RWPE2 (cell line): ENCODE data around the gene FHIT.

Source experiments
- ATAC-seq: fragments of 200-7000 bp; cut with Tn5 transposase; 3 replicates; pipeline ENCODE4 v1.9.1; 2021; ENCODE audit warnings: low read depth
- DNase-seq: peaks from one replicate; pipeline ENCODE4 v3.0.0-alpha.2; 2020; ENCODE audit warnings: low spot score
- H3K27ac ChIP-seq: fragments of 450-650 bp; 2 replicates; pipeline ENCODE4 v1.5.1; 2017; ENCODE audit warnings: mild to moderate bottlenecking; ENCODE audit not compliant: poor library complexity, severe bottlenecking
- H3K27me3 ChIP-seq: fragments of 250-450 bp; sonication (Bioruptor Pico); 2 replicates; pipeline ENCODE4 v1.5.1; 2021; ENCODE audit warnings: mild to moderate bottlenecking, moderate library complexity; ENCODE audit not compliant: insufficient read depth, poor library complexity, severe bottlenecking
- H3K36me3 ChIP-seq: fragments of 250-450 bp; sonication (Bioruptor Pico); 2 replicates; pipeline ENCODE4 v1.5.1; 2020; ENCODE audit warnings: low read depth, mild to moderate bottlenecking, moderate library complexity
- H3K4me1 ChIP-seq: fragments of 250-450 bp; sonication (Bioruptor Pico); 2 replicates; pipeline ENCODE4 v1.5.1; 2021; ENCODE audit warnings: mild to moderate bottlenecking, moderate library complexity; ENCODE audit not compliant: insufficient read depth, poor library complexity, severe bottlenecking
- H3K4me3 ChIP-seq: fragments of 250-450 bp; sonication (Bioruptor Pico); 2 replicates; pipeline ENCODE4 v1.5.1; 2021; ENCODE audit warnings: mild to moderate bottlenecking, moderate library complexity; ENCODE audit not compliant: severe bottlenecking
- H3K9me3 ChIP-seq: fragments of 250-450 bp; sonication (Bioruptor Pico); 2 replicates; pipeline ENCODE4 v1.5.1; 2021; ENCODE audit warnings: mild to moderate bottlenecking, moderate library complexity; ENCODE audit not compliant: severe bottlenecking
- TF ChIP-seq, protein P1 (sequence below): fragments of 450-650 bp; IDR thresholded peaks from one replicate; pipeline ENCODE4 v1.5.1; 2017; ENCODE audit warnings: mild to moderate bottlenecking, moderate library complexity; ENCODE audit not compliant: poor library complexity, severe bottlenecking

The FHIT gene

DNA sequence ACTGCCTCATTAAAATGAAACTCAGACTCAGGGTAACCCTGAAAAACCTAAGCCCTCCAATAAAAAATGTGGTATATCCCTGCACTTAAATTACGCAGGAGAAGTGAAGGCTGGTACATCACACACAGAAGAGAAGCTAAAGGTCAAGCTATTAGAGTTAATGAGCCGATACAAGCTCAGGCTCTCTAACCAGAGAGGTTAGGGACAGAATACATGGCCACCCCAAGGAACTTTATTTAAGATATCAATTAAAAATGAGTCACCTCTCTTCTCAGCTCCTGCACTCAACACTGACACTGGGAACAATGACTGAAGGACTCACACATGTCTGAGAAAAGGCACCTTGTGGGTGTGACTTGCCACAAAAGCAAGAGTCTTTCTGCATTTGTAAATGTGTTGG, 1400.8 kb downstream of the FHIT start:
- Histone ChIP-seq H3K27me3 (no peaks in the 10 kb centered on the region), H3K4me3 (no peak overlapping the region)

DNA sequence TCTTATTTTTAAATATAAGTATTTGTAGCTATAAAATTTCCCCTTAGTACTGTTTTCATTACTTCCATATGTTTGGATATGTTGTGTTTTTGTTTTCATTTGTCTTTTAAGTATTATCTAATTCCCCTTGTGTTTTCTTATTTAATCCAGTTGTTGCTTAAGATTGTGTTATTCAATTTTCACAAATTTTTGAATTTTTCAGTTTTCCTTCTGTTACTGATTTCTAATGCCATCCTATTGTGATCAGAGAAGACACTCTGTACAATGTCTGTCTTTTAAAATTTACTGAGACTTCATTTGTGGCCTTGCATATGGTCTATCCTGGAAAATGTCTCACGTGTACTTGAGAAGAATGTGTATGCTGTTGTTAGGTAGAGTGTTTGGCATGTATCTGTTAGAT, 1405.9 kb downstream of the FHIT start:
- DNase-seq (no peak), ATAC-seq (no peak)
- H3K36me3 ChIP-seq, result no peaks in the 10 kb centered on the region
- no peaks in the 10 kb centered on the region for H3K27me3 ChIP-seq
- no peak overlapping the region for H3K4me3 ChIP-seq
- no peak overlapping the region for H3K27ac ChIP-seq
- no peaks in the 10 kb centered on the region for H3K9me3 ChIP-seq
- TF ChIP-seq, protein P1, sequence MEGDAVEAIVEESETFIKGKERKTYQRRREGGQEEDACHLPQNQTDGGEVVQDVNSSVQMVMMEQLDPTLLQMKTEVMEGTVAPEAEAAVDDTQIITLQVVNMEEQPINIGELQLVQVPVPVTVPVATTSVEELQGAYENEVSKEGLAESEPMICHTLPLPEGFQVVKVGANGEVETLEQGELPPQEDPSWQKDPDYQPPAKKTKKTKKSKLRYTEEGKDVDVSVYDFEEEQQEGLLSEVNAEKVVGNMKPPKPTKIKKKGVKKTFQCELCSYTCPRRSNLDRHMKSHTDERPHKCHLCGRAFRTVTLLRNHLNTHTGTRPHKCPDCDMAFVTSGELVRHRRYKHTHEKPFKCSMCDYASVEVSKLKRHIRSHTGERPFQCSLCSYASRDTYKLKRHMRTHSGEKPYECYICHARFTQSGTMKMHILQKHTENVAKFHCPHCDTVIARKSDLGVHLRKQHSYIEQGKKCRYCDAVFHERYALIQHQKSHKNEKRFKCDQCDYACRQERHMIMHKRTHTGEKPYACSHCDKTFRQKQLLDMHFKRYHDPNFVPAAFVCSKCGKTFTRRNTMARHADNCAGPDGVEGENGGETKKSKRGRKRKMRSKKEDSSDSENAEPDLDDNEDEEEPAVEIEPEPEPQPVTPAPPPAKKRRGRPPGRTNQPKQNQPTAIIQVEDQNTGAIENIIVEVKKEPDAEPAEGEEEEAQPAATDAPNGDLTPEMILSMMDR, result no peak
- no peaks in the 10 kb centered on the region for H3K4me1 ChIP-seq

More for the DNA sequence above, 1400.8 kb downstream of the FHIT start:
- TF ChIP-seq, protein P1, result no peak
- Histone ChIP-seq H3K27ac (no peak overlapping the region), H3K36me3 (no peaks in the 10 kb centered on the region), H3K9me3 (no peaks in the 10 kb centered on the region), H3K4me1 (no peaks in the 10 kb centered on the region)
- ATAC-seq (no peak), DNase-seq (no peak)

DNA sequence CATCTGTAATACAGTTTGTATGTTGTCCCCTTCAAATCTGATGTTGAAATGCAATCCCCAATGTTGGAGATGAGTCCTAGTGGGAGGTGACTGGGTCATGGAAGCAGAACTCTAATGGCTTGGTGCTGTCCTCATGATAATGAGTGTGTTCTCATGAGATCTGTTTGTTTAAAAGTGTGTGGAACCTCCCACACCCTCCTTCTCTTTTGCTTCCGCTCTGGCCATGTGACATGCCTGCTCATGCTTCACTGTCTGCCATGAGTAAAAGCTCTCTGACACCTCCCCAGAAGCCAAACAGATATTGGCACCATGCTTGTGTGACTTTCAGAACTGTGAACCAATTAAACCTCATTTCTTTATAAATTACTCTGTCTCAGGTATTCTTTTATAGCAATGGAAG, 1407.4 kb downstream of the FHIT start:
- TF ChIP-seq, protein P1, result no peak
- Histone ChIP-seq H3K27me3 (no peaks in the 10 kb centered on the region), H3K4me1 (no peaks in the 10 kb centered on the region), H3K9me3 (no peaks in the 10 kb centered on the region), H3K4me3 (no peak overlapping the region), H3K36me3 (no peaks in the 10 kb centered on the region), H3K27ac (no peak overlapping the region)
- no peak for DNase-seq
- ATAC-seq, result no peak

DNA sequence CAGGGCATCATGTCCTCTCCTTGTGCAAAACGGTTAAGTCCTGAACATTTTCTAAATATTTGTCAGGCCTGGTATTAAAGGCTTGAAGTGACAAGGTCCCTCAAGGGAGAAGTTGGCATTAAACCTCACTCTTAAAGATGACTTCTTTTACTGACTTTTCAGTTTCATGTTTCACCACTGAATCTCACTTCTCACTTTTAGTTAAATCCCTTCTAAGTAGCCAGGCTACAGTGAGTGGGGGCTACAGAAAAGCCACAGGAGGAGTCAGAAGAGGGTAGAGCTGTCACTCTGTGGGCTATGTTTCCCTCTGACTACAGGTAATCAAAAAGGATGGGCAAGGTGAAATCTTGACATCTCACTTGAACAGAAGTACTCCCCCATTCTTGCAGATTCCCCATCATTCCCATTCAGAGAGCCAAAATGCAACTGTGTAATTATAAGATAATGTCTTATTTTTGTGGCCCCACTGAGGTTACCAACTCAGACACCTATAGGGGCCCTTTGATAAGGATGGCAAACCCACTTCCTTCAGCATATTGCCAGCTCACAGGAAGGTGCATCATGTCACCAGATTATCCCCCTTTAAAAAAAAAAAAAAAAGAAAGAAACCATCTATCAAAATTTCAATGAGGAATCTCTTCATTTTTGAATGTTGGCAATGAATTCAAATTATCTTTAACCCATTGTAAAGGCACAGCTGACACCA, 1411.3 kb downstream of the FHIT start:
- TF ChIP-seq, protein P1, result no peak
- Histone ChIP-seq H3K4me1 (no peaks in the 10 kb centered on the region), H3K9me3 (no peaks in the 10 kb centered on the region), H3K27me3 (no peaks in the 10 kb centered on the region), H3K36me3 (no peaks in the 10 kb centered on the region), H3K4me3 (no peak overlapping the region), H3K27ac (no peak overlapping the region)
- DNase-seq, result no peak
- ATAC-seq, result no peak

DNA sequence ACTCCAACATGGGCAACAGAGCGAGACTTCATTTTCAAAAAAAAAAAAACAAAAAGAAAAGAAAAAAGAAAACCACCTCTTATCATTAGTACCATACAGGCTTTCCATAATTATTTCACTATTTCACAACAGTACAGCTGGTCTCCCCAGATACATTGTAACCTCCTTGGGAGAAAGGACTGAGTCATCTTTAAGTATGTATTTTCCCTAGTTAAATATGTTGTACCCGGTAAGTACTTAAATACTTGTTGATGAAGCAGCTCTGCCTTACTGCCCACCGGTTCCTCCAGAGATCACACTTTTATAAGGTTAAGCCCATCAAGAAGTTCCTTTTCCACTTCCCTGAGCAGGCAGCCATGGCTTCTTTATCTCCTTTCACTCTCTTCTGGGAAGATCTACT, 1412.0 kb downstream of the FHIT start:
- no peak overlapping the region for H3K4me3 ChIP-seq
- ATAC-seq (peak; percentile 68), DNase-seq (no peak)
- H3K27me3 ChIP-seq, result no peaks in the 10 kb centered on the region
- no peaks in the 10 kb centered on the region for H3K4me1 ChIP-seq
- TF ChIP-seq, protein P1, result no peak
- no peaks in the 10 kb centered on the region for H3K36me3 ChIP-seq
- no peaks in the 10 kb centered on the region for H3K9me3 ChIP-seq
- no peak overlapping the region for H3K27ac ChIP-seq
